GM18909 (cell line): ENCODE data around the gene KLF3.

Experiments
- ATAC-seq: cut with Tn5 transposase; IDR thresholded peaks from one replicate; pipeline ENCODE4 v1.9.1; 2021; ENCODE audit warnings: mild to moderate bottlenecking; ENCODE audit not compliant: unreplicated experiment, poor library complexity

KLF3 gene

GRCh38 chr4:38650133-38650532 lies 13.9 kb upstream of the KLF3 start:
- ATAC-seq: no peak

GRCh38 chr4:38654273-38654672 lies 9.7 kb upstream of the KLF3 start:
- no peak for ATAC-seq

GRCh38 chr4:38656111-38656510 lies 7.9 kb upstream of the KLF3 start:
- no peak for ATAC-seq

GRCh38 chr4:38659346-38659745 lies 4.7 kb upstream of the KLF3 start:
- ATAC-seq: no peak

- ATAC-seq: no peak
These were observed 3.2 kb upstream of the KLF3 start for GRCh38 chr4:38660838-38661237.

GRCh38 chr4:38661371-38661770 lies 2.6 kb upstream of the KLF3 start:
- no peak for ATAC-seq

- no peak for ATAC-seq
These were observed 1.4 kb upstream of the KLF3 start for GRCh38 chr4:38662522-38663089.

- peak; percentile 47 for ATAC-seq
These were observed 754 bp upstream of the KLF3 start for GRCh38 chr4:38663090-38663800.

GRCh38 chr4:38664706-38665401 lies 855 bp downstream of the KLF3 start:
- no peak for ATAC-seq

- ATAC-seq: no peak
These were observed 1.8 kb downstream of the KLF3 start for GRCh38 chr4:38665551-38666411.

GRCh38 chr4:38666766-38667084 lies 2.7 kb downstream of the KLF3 start:
- no peak for ATAC-seq

GRCh38 chr4:38667085-38667893 lies 3.3 kb downstream of the KLF3 start:
- ATAC-seq: peak; percentile 28

- no peak for ATAC-seq
These were observed 4.4 kb downstream of the KLF3 start for GRCh38 chr4:38668203-38668971.

- no peak for ATAC-seq
These were observed 5.2 kb downstream of the KLF3 start for GRCh38 chr4:38669208-38669607.

- ATAC-seq: no peak
These were observed 6.3 kb downstream of the KLF3 start for GRCh38 chr4:38670109-38670901.

- ATAC-seq: peak; percentile 38
These were observed 7.1 kb downstream of the KLF3 start for GRCh38 chr4:38670939-38671591.

- no peak for ATAC-seq
These were observed 7.6 kb downstream of the KLF3 start for GRCh38 chr4:38671592-38671940.

GRCh38 chr4:38672074-38672396 lies 8.0 kb downstream of the KLF3 start:
- no peak for ATAC-seq
